IMR-90 (cell line): ENCODE measurements around the gene CTNND2. TPM values are rescaled to one million over a fixed set of nuclear protein-coding genes. Genes with fewer than 3 reads are reported as not detected.

ENCODE experiments used
- ATAC-seq: fragments of 200-7000 bp; cut with Tn5 transposase; 2 replicates; pipeline ENCODE4 v1.9.1; 2020; ENCODE audit warnings: low read depth, mild to moderate bottlenecking, moderate library complexity
- BruUV-seq: library from RNA; stranded (reverse); fragments of 400-500 nt; replicated peaks from 2 replicates; lab custom pipeline; 2021; lab: Mats Ljungman, UMichigan
- CTCF ChIA-PET: fragments of 300-600 bp; formaldehyde crosslinking; extraction: SDS; loops from one replicate; lab custom pipeline; 2021; ENCODE audit warnings: antibody characterized with exemption; lab: Yijun Ruan, JAX
- POLR2A ChIA-PET: fragments of 300-600 bp; sonication (Branson Sonifier 250); formaldehyde crosslinking; loops from one replicate; lab custom pipeline; 2022; ENCODE audit warnings: antibody characterized with exemption; ENCODE audit not compliant: unreplicated experiment; lab: Charles Lee
- DNase-seq: peaks from one replicate; pipeline ENCODE4 v3.0.0; 2013
- H2AFZ ChIP-seq: replicated peaks from 2 replicates; pipeline ENCODE3; 2013; ENCODE audit warnings: low read length, mild to moderate bottlenecking; ENCODE audit not compliant: poor library complexity
- H2AK5ac ChIP-seq: 2 replicates; pipeline ENCODE4 v1.6.1; 2013; ENCODE audit warnings: low read depth, low read length, inconsistent platforms
- H2AK9ac ChIP-seq: replicated peaks from 2 replicates; pipeline ENCODE3; 2013; ENCODE audit warnings: mild to moderate bottlenecking, low read depth, low read length, moderate library complexity; ENCODE audit not compliant: poor library complexity
- H2BK120ac ChIP-seq: 2 replicates; pipeline ENCODE4 v1.6.1; 2013; ENCODE audit warnings: low read depth, low read length, inconsistent platforms
- H2BK15ac ChIP-seq: 3 replicates; pipeline ENCODE4 v1.6.1; 2013; ENCODE audit warnings: low read depth, low read length, inconsistent platforms
- H2BK20ac ChIP-seq: 2 replicates; pipeline ENCODE4 v1.6.1; 2013; ENCODE audit warnings: low read depth, mild to moderate bottlenecking, inconsistent platforms, low read length, moderate library complexity
- H2BK5ac ChIP-seq: 2 replicates; pipeline ENCODE4 v1.6.1; 2013; ENCODE audit warnings: mild to moderate bottlenecking, low read depth, low read length, inconsistent platforms; ENCODE audit not compliant: poor library complexity, severe bottlenecking
- H3K14ac ChIP-seq: replicated peaks from 2 replicates; pipeline ENCODE4 v1.6.1; 2013; ENCODE audit warnings: low read depth, low read length, inconsistent platforms
- H3K18ac ChIP-seq: 2 replicates; pipeline ENCODE4 v1.6.1; 2013; ENCODE audit warnings: low read depth, low read length, control low read depth
- H3K23ac ChIP-seq: 2 replicates; pipeline ENCODE4 v1.6.1; 2013; ENCODE audit warnings: low read depth, low read length, inconsistent platforms
- H3K27ac ChIP-seq: 2 replicates; pipeline ENCODE4 v1.5.1; 2013; ENCODE audit warnings: mild to moderate bottlenecking, control low read depth, low read length; ENCODE audit not compliant: insufficient read depth
- H3K27me3 ChIP-seq: 2 replicates; pipeline ENCODE4 v1.6.1; 2013; ENCODE audit warnings: low read length; ENCODE audit not compliant: control insufficient read depth, insufficient read depth
- H3K36me3 ChIP-seq: 2 replicates; pipeline ENCODE4 v1.6.1; 2013; ENCODE audit warnings: low read length, mixed read lengths; ENCODE audit not compliant: control insufficient read depth, insufficient read depth
- H3K4ac ChIP-seq: 2 replicates; pipeline ENCODE4 v1.6.1; 2013; ENCODE audit warnings: low read depth, low read length, inconsistent platforms
- H3K4me1 ChIP-seq: 2 replicates; pipeline ENCODE4 v1.6.1; 2013; ENCODE audit warnings: low read length, mixed read lengths; ENCODE audit not compliant: control insufficient read depth, insufficient read depth
- H3K4me2 ChIP-seq: 2 replicates; pipeline ENCODE4 v1.6.1; 2013; ENCODE audit warnings: low read depth, mild to moderate bottlenecking, control low read depth, low read length, moderate library complexity
- H3K4me3 ChIP-seq: 2 replicates; pipeline ENCODE4 v1.5.1; 2013; ENCODE audit warnings: low read depth, mild to moderate bottlenecking, control low read depth, low read length, moderate library complexity; ENCODE audit not compliant: insufficient read depth
- H3K56ac ChIP-seq: 2 replicates; pipeline ENCODE4 v1.6.1; 2013; ENCODE audit warnings: low read length, inconsistent platforms; ENCODE audit not compliant: insufficient read depth; ENCODE audit errors: extremely low read depth
- H3K79me1 ChIP-seq, 2 experiments: 2 replicates each; pipeline ENCODE4 v1.6.1; 2013; ENCODE audit warnings: low read length in 2 of 2, inconsistent platforms in 1 of 2, low read depth in 1 of 2
- H3K9ac ChIP-seq: 2 replicates; pipeline ENCODE4 v1.6.1; 2013; ENCODE audit warnings: low read depth, low read length, control low read depth
- H3K9me1 ChIP-seq: 2 replicates; pipeline ENCODE4 v1.6.1; 2013; ENCODE audit warnings: low read length, inconsistent platforms; ENCODE audit not compliant: insufficient read depth
- H3K9me3 ChIP-seq: 2 replicates; pipeline ENCODE4 v1.6.1; 2013; ENCODE audit warnings: low read length; ENCODE audit not compliant: control insufficient read depth, insufficient read depth
- H4K20me1 ChIP-seq: 2 replicates; pipeline ENCODE4 v1.6.1; 2013; ENCODE audit warnings: low read length, inconsistent platforms; ENCODE audit not compliant: insufficient read depth
- H4K5ac ChIP-seq: 2 replicates; pipeline ENCODE4 v1.6.1; 2013; ENCODE audit warnings: mild to moderate bottlenecking, low read depth, low read length, control low read depth
- H4K8ac ChIP-seq, 2 experiments: 2 replicates each; pipeline ENCODE4 v1.6.1; 2013; ENCODE audit warnings: low read depth in 2 of 2, low read length in 2 of 2, control low read depth in 1 of 2, inconsistent platforms in 1 of 2
- H4K91ac ChIP-seq: 2 replicates; pipeline ENCODE4 v1.6.1; 2013; ENCODE audit warnings: low read depth, low read length, inconsistent platforms; ENCODE audit not compliant: insufficient read depth
- WGBS, 2 experiments: methylation state at CpG; one replicate each; pipeline versions ENCODE4 v1.1.5 to v1.1.7; 2013; ENCODE audit warnings: missing lambda C conversion rate in 2 of 2; ENCODE audit not compliant: insufficient read length in 1 of 2; ENCODE audit errors: extremely low coverage in 2 of 2; 5-methylcytosine and 5-hydroxymethylcytosine counted together
- dilution Hi-C: fragments of 300-500 bp; cut with HindIII; formaldehyde crosslinking; loops from one replicate; pipeline ENCODE4 v1.14.3; 2018; ENCODE audit warnings: low sequenced_read_pairs; ENCODE audit not compliant: unreplicated experiment
- in situ Hi-C: fragments of 300-500 bp; cut with MboI; formaldehyde crosslinking; loops from 3 replicates; pipeline ENCODE4 v1.14.3; 2019; ENCODE audit warnings: low sequenced_read_pairs, inconsistent platforms, mixed read lengths
- intact Hi-C: fragments of 100-400 bp; cut with micrococcal nuclease; formaldehyde crosslinking; loops from 2 replicates; pipeline ENCODE4 v1.10.0; 2022
- polyA plus RNA-seq, 3 experiments: library from polyadenylated mRNA; depleted of rRNA; stranded (reverse); fragments of >200 nt; gene quantifications; 2 replicates each; pipeline ENCODE4 v1.2.3, GENCODE V29; 2012; ENCODE audit warnings: low replicate concordance in 1 of 3
- total RNA-seq: library from RNA; depleted of rRNA; stranded (reverse); fragments of >200 nt; gene quantifications from 2 replicates; pipeline ENCODE4 v1.2.3, GENCODE V29; 2012
- TF ChIP-seq, protein P1 (sequence below): fragments of 150-350 bp; IDR thresholded peaks from 2 replicates; pipeline ENCODE4 v1.6.1; 2016; ENCODE audit warnings: low read depth, mild to moderate bottlenecking, low read length, moderate library complexity, borderline replicate concordance
- TF ChIP-seq, protein P2 (sequence below): conservative IDR thresholded peaks from 2 replicates; pipeline ENCODE4 v1.5.1; 2012; ENCODE audit warnings: mild to moderate bottlenecking, low read depth, low read length, improper control_type of control experiment

CTNND2 gene
- total and polyA plus RNA-seq, 2 of the 4 experiments (the other 2 are of a cell fraction) = not detected

- dilution Hi-C loops = no loop called here
- no peak for DNase-seq
Observed at GRCh38 chr5:11815481-11815880, 88.8 kb downstream of the CTNND2 start.

More at GRCh38 chr5:11815481-11815880, 88.8 kb downstream of the CTNND2 start:
- no peak overlapping the region for H3K23ac ChIP-seq
- H2BK15ac ChIP-seq = no peak overlapping the region
- no peak for ATAC-seq
- H3K4ac ChIP-seq = no peak overlapping the region
- H3K4me3 ChIP-seq = no peak overlapping the region
- no peak overlapping the region for H3K14ac ChIP-seq
- H4K8ac ChIP-seq = no peak overlapping the region
- H3K4me2 ChIP-seq = no peak overlapping the region
- H2AK9ac ChIP-seq = no peak overlapping the region
- no peak overlapping the region for H3K18ac ChIP-seq
- ChIA-PET CTCF (no interaction called here), POLR2A (no interaction called here)
- no peaks in the 10 kb centered on the region for H3K79me1 ChIP-seq
- no CpG with 5 or more reads among the region's 3 CpGs for WGBS, 2 experiments
- intact Hi-C loops (no loop called here), in situ Hi-C loops (no loop called here)
- no peaks in the 10 kb centered on the region for H3K4me1 ChIP-seq
- H3K27me3 ChIP-seq = no peaks in the 10 kb centered on the region
- H3K36me3 ChIP-seq = no peaks in the 10 kb centered on the region
- no peak overlapping the region for H2AK5ac ChIP-seq
- H2BK20ac ChIP-seq = no peak overlapping the region
- H3K9ac ChIP-seq = no peak overlapping the region
- H2AFZ ChIP-seq = no peak overlapping the region
- H3K9me3 ChIP-seq = peaks cover 11% of the 10 kb centered on the region
- H3K56ac ChIP-seq = no peak overlapping the region
- H3K27ac ChIP-seq = no peak overlapping the region
- H2BK120ac ChIP-seq = no peak overlapping the region
- H4K20me1 ChIP-seq = no peaks in the 10 kb centered on the region
- H2BK5ac ChIP-seq = no peak overlapping the region
- BruUV-seq = no TSS peak
- no peaks in the 10 kb centered on the region for H3K9me1 ChIP-seq
- H4K91ac ChIP-seq = no peak overlapping the region
- TF ChIP-seq, protein P1, sequence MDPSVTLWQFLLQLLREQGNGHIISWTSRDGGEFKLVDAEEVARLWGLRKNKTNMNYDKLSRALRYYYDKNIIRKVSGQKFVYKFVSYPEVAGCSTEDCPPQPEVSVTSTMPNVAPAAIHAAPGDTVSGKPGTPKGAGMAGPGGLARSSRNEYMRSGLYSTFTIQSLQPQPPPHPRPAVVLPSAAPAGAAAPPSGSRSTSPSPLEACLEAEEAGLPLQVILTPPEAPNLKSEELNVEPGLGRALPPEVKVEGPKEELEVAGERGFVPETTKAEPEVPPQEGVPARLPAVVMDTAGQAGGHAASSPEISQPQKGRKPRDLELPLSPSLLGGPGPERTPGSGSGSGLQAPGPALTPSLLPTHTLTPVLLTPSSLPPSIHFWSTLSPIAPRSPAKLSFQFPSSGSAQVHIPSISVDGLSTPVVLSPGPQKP = no peak
- TF ChIP-seq, protein P2, sequence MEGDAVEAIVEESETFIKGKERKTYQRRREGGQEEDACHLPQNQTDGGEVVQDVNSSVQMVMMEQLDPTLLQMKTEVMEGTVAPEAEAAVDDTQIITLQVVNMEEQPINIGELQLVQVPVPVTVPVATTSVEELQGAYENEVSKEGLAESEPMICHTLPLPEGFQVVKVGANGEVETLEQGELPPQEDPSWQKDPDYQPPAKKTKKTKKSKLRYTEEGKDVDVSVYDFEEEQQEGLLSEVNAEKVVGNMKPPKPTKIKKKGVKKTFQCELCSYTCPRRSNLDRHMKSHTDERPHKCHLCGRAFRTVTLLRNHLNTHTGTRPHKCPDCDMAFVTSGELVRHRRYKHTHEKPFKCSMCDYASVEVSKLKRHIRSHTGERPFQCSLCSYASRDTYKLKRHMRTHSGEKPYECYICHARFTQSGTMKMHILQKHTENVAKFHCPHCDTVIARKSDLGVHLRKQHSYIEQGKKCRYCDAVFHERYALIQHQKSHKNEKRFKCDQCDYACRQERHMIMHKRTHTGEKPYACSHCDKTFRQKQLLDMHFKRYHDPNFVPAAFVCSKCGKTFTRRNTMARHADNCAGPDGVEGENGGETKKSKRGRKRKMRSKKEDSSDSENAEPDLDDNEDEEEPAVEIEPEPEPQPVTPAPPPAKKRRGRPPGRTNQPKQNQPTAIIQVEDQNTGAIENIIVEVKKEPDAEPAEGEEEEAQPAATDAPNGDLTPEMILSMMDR = no peak
- no peak overlapping the region for H4K5ac ChIP-seq
